ENCODE data around the gene ATF6B. TPM values are rescaled to one million over a fixed set of nuclear protein-coding genes. Genes with fewer than 3 reads are reported as not detected.
A peak's percentile ranks its signal among the peaks of the same experiment; 100 is the strongest.

Gene ATF6B
- total RNA-seq, 4 donors from 2014 or later, result 74.3 to 121 (median 102) TPM

DNA sequence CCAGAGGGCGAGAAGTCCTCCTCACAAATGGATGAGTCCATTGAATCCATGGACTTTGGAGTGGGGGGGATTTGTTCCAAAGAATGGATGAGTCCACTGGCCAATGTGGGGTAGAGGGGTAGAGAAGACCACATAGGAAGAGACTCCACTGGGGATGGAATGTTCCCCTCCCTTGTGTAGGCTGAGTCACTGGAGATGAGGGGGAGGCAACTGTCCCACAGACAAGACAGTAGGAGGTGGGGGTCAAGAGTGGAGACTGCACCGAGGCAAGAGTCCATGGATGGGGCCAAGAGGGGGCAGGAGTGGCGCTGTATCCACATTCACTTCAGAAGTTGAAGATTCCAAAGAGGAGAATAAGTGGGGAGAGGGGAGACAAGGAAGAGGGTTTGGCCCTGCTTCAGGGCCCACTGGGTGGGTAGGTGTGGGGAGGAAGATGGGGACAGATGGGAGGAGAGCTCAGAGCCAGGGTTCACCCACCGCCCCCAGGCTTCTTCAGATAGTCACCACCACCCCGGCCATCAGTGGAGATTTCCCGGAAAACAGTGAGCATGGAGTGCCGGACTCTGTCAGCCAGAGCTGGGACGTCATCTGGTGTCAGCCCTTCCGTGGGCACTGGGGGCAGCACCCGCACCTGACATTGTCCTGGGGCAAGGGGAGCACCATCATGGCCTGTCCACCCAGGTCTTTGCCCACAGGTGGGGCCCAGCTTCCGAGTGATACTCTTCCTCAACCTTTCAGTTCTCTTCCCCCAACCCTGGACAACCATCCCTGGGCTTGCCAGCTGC is 41.0 kb upstream of the ATF6B start:
- no peaks in the 10 kb centered on the region for H3K9me3 ChIP-seq
- H3K4me3 ChIP-seq, result no peak overlapping the region
- peaks cover 0 to 75% (median 3%) of the 10 kb centered on the region in 3 donors for H3K36me3 ChIP-seq
- TF ChIP-seq POLR2A (IDR thresholded peaks at IDR 0.05) (no peak), EP300 (IDR thresholded peaks at IDR 0.05) (no peak)
- TF ChIP-seq, protein P1, sequence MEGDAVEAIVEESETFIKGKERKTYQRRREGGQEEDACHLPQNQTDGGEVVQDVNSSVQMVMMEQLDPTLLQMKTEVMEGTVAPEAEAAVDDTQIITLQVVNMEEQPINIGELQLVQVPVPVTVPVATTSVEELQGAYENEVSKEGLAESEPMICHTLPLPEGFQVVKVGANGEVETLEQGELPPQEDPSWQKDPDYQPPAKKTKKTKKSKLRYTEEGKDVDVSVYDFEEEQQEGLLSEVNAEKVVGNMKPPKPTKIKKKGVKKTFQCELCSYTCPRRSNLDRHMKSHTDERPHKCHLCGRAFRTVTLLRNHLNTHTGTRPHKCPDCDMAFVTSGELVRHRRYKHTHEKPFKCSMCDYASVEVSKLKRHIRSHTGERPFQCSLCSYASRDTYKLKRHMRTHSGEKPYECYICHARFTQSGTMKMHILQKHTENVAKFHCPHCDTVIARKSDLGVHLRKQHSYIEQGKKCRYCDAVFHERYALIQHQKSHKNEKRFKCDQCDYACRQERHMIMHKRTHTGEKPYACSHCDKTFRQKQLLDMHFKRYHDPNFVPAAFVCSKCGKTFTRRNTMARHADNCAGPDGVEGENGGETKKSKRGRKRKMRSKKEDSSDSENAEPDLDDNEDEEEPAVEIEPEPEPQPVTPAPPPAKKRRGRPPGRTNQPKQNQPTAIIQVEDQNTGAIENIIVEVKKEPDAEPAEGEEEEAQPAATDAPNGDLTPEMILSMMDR (IDR thresholded peaks at IDR 0.05), result no peak
- H3K4me1 ChIP-seq, result peaks cover 0 to 74% (median 15%) of the 10 kb centered on the region in 4 donors
- H3K27me3 ChIP-seq, result no peaks in the 10 kb centered on the region
- peak overlapping the region; percentile 59 to 88 (median 68) for H3K27ac ChIP-seq
- no peak for DNase-seq (ENCODE audit: low spot score in 2 of 2)
- WGBS, 2 donors, result 44 to 56% methylated on average over 11 of the region's 11 CpGs

DNA sequence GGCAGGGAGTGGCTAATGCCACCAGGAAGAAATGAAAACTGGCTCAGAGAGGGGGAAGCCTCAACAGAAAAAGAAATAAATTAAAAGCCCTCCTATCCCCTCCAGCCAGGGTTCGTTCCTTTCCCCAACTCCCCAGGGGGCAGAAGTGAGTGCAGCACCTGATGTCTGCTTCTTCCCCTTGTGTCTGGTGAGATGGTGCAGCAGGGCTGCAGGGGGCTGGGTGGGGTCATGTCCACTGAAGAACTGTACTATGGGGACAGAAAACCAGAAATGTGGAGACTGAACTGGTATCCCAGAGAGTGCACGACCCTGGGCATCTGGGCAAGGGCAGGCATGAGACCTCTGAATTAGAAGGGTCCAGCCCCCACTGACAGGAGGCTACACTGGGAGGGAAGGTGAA is 40.3 kb upstream of the ATF6B start:
- peaks cover under 1 to 73% (median 16%) of the 10 kb centered on the region in 4 donors for H3K4me1 ChIP-seq
- H3K4me3 ChIP-seq, result no peak overlapping the region
- TF ChIP-seq EP300 (IDR thresholded peaks at IDR 0.05) (no peak), POLR2A (IDR thresholded peaks at IDR 0.05) (no peak)
- TF ChIP-seq, protein P1 (IDR thresholded peaks at IDR 0.05), result no peak
- H3K9me3 ChIP-seq, result no peaks in the 10 kb centered on the region
- H3K36me3 ChIP-seq, result peaks cover 0 to 80% (median 3%) of the 10 kb centered on the region in 3 donors
- no peak for DNase-seq (ENCODE audit: low spot score in 2 of 2)
- H3K27ac ChIP-seq, result peak overlapping the region; percentile 59 to 88 (median 68)
- H3K27me3 ChIP-seq, result no peaks in the 10 kb centered on the region
- 60 to 61% methylated on average over 2 of the region's 2 CpGs for WGBS, 2 donors

DNA sequence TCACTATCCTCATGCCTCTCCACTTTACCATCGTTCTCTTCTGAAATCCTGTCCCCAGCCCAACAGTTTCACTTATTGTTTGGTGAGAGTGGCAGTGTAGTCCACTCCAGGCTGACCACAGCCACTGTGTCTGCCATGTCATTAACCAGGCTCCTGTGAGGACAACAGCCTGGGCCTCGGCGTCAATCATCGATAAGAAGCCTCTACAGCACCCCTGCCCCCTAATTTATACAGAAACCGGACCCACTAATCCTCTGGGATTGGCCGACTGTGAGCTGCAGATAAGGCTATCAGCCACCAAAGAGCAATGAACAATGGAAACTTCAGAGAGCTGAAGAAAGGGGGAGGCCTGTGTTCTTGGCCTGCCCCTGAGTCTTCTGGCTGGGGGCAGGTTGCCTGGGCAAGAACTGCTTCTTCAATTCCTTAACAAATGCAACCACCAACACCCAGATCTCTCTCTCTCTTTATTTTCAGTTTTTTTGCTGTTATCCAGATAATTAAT is 39.8 kb upstream of the ATF6B start:
- H3K4me1 ChIP-seq, result peaks cover 3 to 73% (median 18%) of the 10 kb centered on the region in 4 donors
- no peak for DNase-seq (ENCODE audit: low spot score in 2 of 2)
- H3K27ac ChIP-seq, result peak overlapping the region; percentile 59 to 88 (median 68)
- H3K36me3 ChIP-seq, result peaks cover 0 to 84% (median 3%) of the 10 kb centered on the region in 3 donors
- H3K9me3 ChIP-seq, result no peaks in the 10 kb centered on the region
- no peaks in the 10 kb centered on the region for H3K27me3 ChIP-seq
- TF ChIP-seq POLR2A (IDR thresholded peaks at IDR 0.05) (no peak), EP300 (IDR thresholded peaks at IDR 0.05) (no peak)
- TF ChIP-seq, protein P1 (IDR thresholded peaks at IDR 0.05), result no peak
- WGBS, 2 donors, result 45 to 57% methylated on average over 6 of the region's 6 CpGs
- H3K4me3 ChIP-seq, result no peak overlapping the region

DNA sequence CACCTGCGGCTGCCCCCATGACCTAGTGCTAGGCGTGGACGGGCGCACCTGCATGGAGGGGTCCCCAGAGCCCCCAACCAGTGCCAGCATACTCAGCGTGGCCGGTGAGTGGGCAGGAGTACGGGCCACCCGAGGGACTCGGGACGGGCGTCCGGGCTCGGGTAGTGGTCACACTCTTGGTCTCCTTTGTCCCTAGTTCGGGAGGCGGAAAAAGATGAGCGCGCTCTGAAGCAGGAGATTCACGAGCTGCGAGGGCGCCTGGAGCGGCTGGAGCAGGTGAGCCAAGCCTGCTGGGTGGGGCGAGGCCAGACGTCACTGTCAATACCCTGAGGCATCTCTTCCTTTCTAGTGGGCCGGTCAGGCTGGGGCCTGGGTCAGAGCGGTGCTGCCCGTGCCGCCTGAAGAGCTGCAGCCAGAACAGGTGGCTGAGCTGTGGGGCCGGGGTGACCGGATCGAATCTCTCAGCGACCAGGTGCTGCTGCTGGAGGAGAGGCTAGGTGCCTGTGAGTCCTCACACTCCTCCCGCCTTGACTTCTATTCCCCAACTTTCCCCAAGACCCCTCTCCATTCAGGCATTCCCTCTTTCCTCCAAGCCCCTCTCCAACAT is 39.2 kb upstream of the ATF6B start:
- TF ChIP-seq EP300 (IDR thresholded peaks at IDR 0.05), result no peak
- WGBS, 2 donors, result 54 to 64% methylated on average over 32 of the region's 32 CpGs
- H3K9me3 ChIP-seq, result no peaks in the 10 kb centered on the region
- H3K27me3 ChIP-seq, result no peaks in the 10 kb centered on the region
- H3K4me1 ChIP-seq, result peaks cover 3 to 75% (median 19%) of the 10 kb centered on the region in 4 donors
- no peak for DNase-seq (ENCODE audit: low spot score in 2 of 2)
- peaks cover 0 to 89% (median 3%) of the 10 kb centered on the region in 3 donors for H3K36me3 ChIP-seq
- H3K27ac ChIP-seq, result peak overlapping the region; percentile 59 to 88 (median 68)
- no peak overlapping the region for H3K4me3 ChIP-seq

DNA sequence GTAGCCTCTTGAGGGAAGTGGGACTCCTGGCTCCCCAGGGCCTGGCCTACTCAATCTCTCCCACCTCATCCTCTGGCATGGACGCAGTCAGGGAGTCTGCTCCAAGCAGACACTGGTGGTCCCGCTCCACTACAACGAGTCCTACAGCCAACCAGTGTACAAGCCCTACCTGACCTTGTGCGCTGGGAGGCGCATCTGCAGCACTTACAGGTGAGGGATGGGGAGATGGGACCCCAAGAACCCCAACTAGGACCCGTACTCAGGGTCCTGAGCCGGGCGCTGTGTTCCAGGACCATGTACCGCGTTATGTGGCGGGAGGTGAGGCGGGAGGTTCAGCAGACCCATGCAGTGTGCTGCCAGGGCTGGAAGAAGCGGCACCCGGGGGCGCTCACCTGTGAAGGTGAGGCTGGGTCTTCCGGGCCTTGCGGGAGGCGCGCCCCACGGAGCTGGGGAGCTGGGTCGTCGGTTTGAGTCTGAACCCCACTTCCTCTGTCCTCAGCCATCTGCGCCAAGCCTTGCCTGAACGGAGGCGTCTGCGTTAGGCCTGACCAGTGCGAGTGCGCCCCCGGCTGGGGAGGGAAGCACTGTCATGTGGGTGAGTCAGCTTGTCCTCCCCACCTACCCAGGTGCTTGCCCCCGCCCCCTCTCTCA is 38.5 kb upstream of the ATF6B start:
- peaks cover 0 to 96% (median 3%) of the 10 kb centered on the region in 3 donors for H3K36me3 ChIP-seq
- H3K9me3 ChIP-seq, result no peaks in the 10 kb centered on the region
- no peaks in the 10 kb centered on the region for H3K27me3 ChIP-seq
- 62 to 69% methylated on average over 16 to 29 of the region's 30 CpGs for WGBS, 2 donors
- peak overlapping the region in 2 of 4 donors; percentile 15 to 27 for H3K4me3 ChIP-seq
- TF ChIP-seq, protein P1 (IDR thresholded peaks at IDR 0.05), result no peak
- peaks cover 3 to 76% (median 19%) of the 10 kb centered on the region in 4 donors for H3K4me1 ChIP-seq
- H3K27ac ChIP-seq, result peak overlapping the region; percentile 59 to 88 (median 68)
- DNase-seq (ENCODE audit: low spot score in 2 of 2), result no peak
